Measurements from ENCODE around the gene IFT22. TPM values are rescaled to one million over a fixed set of nuclear protein-coding genes. Genes with fewer than 3 reads are reported as not detected.

The IFT22 gene
- total and polyA plus RNA-seq, 2 experiments from 2014 or later = 40.1 to 52.1 TPM

GRCh38 chr7:101299511-101300464 lies 21.8 kb downstream of the IFT22 start:
- TF ChIP-seq EZH2 (IDR thresholded peaks at IDR 0.05; ENCODE audit: insufficient read depth, poor library complexity, severe bottlenecking) (peak; percentile 96), EZH2phosphoT487 (IDR thresholded peaks at IDR 0.05; ENCODE audit: insufficient read depth, low read depth) (peak; percentile 45; the same call in 1 of the 2 replicates)
- Histone ChIP-seq H3K79me2 (ENCODE audit: insufficient read depth) (no peaks in the 10 kb centered on the region), H3K4me1 (ENCODE audit: insufficient read depth) (no peaks in the 10 kb centered on the region), H3F3A (ENCODE audit: insufficient read depth) (0 out of 2 replicates have a peak, but pooled peaks cover 3% of the 10 kb centered on the region), H3K27ac (no peak overlapping the region), H3K9ac (no peak overlapping the region), H4K20me1 (ENCODE audit: insufficient read depth) (no peaks in the 10 kb centered on the region), H3K9me2 (ENCODE audit: insufficient read depth) (no peaks in the 10 kb centered on the region), H3K4me3 (no peak overlapping the region), H3K9me3 (ENCODE audit: low read depth) (no peaks in the 10 kb centered on the region), H3K4me2 (ENCODE audit: unreplicated experiment) (no peak overlapping the region), H3K36me3 (ENCODE audit: low read depth) (no peaks in the 10 kb centered on the region), H2AFZ (no peak overlapping the region), H3K27me3 (replicated peaks; ENCODE audit: insufficient read depth) (peaks cover 76% of the 10 kb centered on the region)
- 4 to 5% methylated on average over 49 to 55 of the region's 72 CpGs for WGBS, 2 experiments (ENCODE audit: low coverage in 1 of 2, low lambda C conversion rate in 2 of 2, missing lambda C conversion rate in 2 of 2)
- DNase-seq = no peak
- in situ Hi-C loops (cut with MboI) = no loop called here

- H3K36me3 ChIP-seq (ENCODE audit: low read depth) = no peaks in the 10 kb centered on the region
- 61% methylated on average over 8 of the region's 8 CpGs for WGBS, 2 experiments (ENCODE audit: low coverage in 1 of 2, low lambda C conversion rate in 2 of 2, missing lambda C conversion rate in 2 of 2)
- H3K79me2 ChIP-seq (ENCODE audit: insufficient read depth) = no peaks in the 10 kb centered on the region
- no peak overlapping the region for H3K27ac ChIP-seq
- H3F3A ChIP-seq (ENCODE audit: insufficient read depth) = no peaks in the 10 kb centered on the region
- H3K4me1 ChIP-seq (ENCODE audit: insufficient read depth) = no peaks in the 10 kb centered on the region
- peaks cover 67% of the 10 kb centered on the region for H3K27me3 ChIP-seq (replicated peaks; ENCODE audit: insufficient read depth)
- H3K4me3 ChIP-seq = no peak overlapping the region
- no peak overlapping the region for H2AFZ ChIP-seq
- DNase-seq = no peak
- no peak overlapping the region for H3K4me2 ChIP-seq (ENCODE audit: unreplicated experiment)
- H3K9me2 ChIP-seq (ENCODE audit: insufficient read depth) = no peaks in the 10 kb centered on the region
- TF ChIP-seq EZH2phosphoT487 (IDR thresholded peaks at IDR 0.05; ENCODE audit: insufficient read depth, low read depth) (no peak), EZH2 (IDR thresholded peaks at IDR 0.05; ENCODE audit: insufficient read depth, poor library complexity, severe bottlenecking) (no peak)
- in situ Hi-C loops (cut with MboI) = no loop called here
- H4K20me1 ChIP-seq (ENCODE audit: insufficient read depth) = no peaks in the 10 kb centered on the region
- H3K9me3 ChIP-seq (ENCODE audit: low read depth) = no peaks in the 10 kb centered on the region
- H3K9ac ChIP-seq = no peak overlapping the region
Measured at GRCh38 chr7:101294832-101295121, 26.8 kb downstream of the IFT22 start.

- in situ Hi-C loops (cut with MboI) = no loop called here
Measured at GRCh38 chr7:101294039-101294831, 27.4 kb downstream of the IFT22 start.

More at GRCh38 chr7:101294039-101294831, 27.4 kb downstream of the IFT22 start:
- H3K9me2 ChIP-seq (ENCODE audit: insufficient read depth) = no peaks in the 10 kb centered on the region
- peaks cover 62% of the 10 kb centered on the region for H3K27me3 ChIP-seq (replicated peaks; ENCODE audit: insufficient read depth)
- no peak overlapping the region for H3K4me2 ChIP-seq (ENCODE audit: unreplicated experiment)
- H3K4me3 ChIP-seq = no peak overlapping the region
- H3K4me1 ChIP-seq (ENCODE audit: insufficient read depth) = no peaks in the 10 kb centered on the region
- H3K79me2 ChIP-seq (ENCODE audit: insufficient read depth) = no peaks in the 10 kb centered on the region
- H3K27ac ChIP-seq = no peak overlapping the region
- no peak overlapping the region for H3K9ac ChIP-seq
- TF ChIP-seq EZH2phosphoT487 (IDR thresholded peaks at IDR 0.05; ENCODE audit: insufficient read depth, low read depth) (no peak), EZH2 (IDR thresholded peaks at IDR 0.05; ENCODE audit: insufficient read depth, poor library complexity, severe bottlenecking) (peak; percentile 6)
- H3K36me3 ChIP-seq (ENCODE audit: low read depth) = no peaks in the 10 kb centered on the region
- whole genome bisulfite sequencing, 2 experiments (ENCODE audit: low coverage in 1 of 2, low lambda C conversion rate in 2 of 2, missing lambda C conversion rate in 2 of 2) = 44 to 49% methylated on average over 12 of the region's 12 CpGs
- H3K9me3 ChIP-seq (ENCODE audit: low read depth) = no peaks in the 10 kb centered on the region
- H4K20me1 ChIP-seq (ENCODE audit: insufficient read depth) = no peaks in the 10 kb centered on the region
- no peaks in the 10 kb centered on the region for H3F3A ChIP-seq (ENCODE audit: insufficient read depth)
- no peak for DNase-seq
- no peak overlapping the region for H2AFZ ChIP-seq
